ENCODE measurements around the gene RNF4.
"Not testable (repeated sequence)": the region's sequence is repeated elsewhere in the genome, so short reads cannot be mapped to it uniquely, and the experiment has no call there.

The RNF4 gene

GRCh38 chr4:2465032-2465431 is 3.9 kb upstream of the RNF4 start:
- Histone ChIP-seq H2AK5ac (ENCODE audit: low read length) (no peak overlapping the region), H3K14ac (ENCODE audit: low read length) (no peak overlapping the region), H3K4me1 (ENCODE audit: control insufficient read depth in 1 of 2, insufficient read depth in 2 of 2, low read length in 2 of 2) (peaks cover 8 to 14% of the 10 kb centered on the region in 2 experiments), H3K4ac (ENCODE audit: low read depth, low read length) (no peak overlapping the region), H3K4me3 (ENCODE audit: low read depth, low read length) (no peak overlapping the region), H2BK5ac (ENCODE audit: low read depth, low read length, poor library complexity) (no peak overlapping the region), H3K4me2 (ENCODE audit: low read length) (no peak overlapping the region), H4K91ac (ENCODE audit: low read depth, low read length) (no peak overlapping the region), H2AFZ (ENCODE audit: insufficient read depth, low read length, poor library complexity) (no peak overlapping the region), H3K9ac (ENCODE audit: low read length) (no peak overlapping the region), H3K79me2 (ENCODE audit: control insufficient read depth, insufficient read depth, low read length, poor library complexity) (peaks cover 18% of the 10 kb centered on the region), H4K12ac (ENCODE audit: low read depth, low read length) (no peak overlapping the region), H3K36me3 (ENCODE audit: control insufficient read depth in 1 of 2, insufficient read depth in 2 of 2, low read length in 2 of 2) (peaks cover 0 to 5% of the 10 kb centered on the region in 2 experiments), H2BK120ac (ENCODE audit: insufficient read depth, low read length, poor library complexity) (no peak overlapping the region), H3K18ac (ENCODE audit: low read length) (no peak overlapping the region), H2BK12ac (ENCODE audit: low read length) (no peak overlapping the region), H3K79me1 (ENCODE audit: low read length) (peaks cover 14% of the 10 kb centered on the region), H3K23ac (ENCODE audit: low read length) (no peak overlapping the region), H4K8ac (ENCODE audit: low read depth, low read length) (no peak overlapping the region), H3K9me3 (ENCODE audit: insufficient read depth, low read depth, low read length) (no peaks in the 10 kb centered on the region), H3K27ac (ENCODE audit: low read depth, low read length) (no peak overlapping the region), H3K27me3 (ENCODE audit: insufficient read depth, low read length) (peaks cover 3% of the 10 kb centered on the region)
- DNase-seq, result no peak
- no CpG with 5 or more reads among the region's 6 CpGs for WGBS (ENCODE audit: extremely low coverage, insufficient coverage, insufficient read length)

- H3K4ac ChIP-seq (ENCODE audit: low read depth, low read length); H3K9ac ChIP-seq (ENCODE audit: low read length); H3K23ac ChIP-seq (ENCODE audit: low read length); H4K12ac ChIP-seq (ENCODE audit: low read depth, low read length); DNase-seq; H2BK5ac ChIP-seq (ENCODE audit: low read depth, low read length, poor library complexity); H2BK12ac ChIP-seq (ENCODE audit: low read length); H3K36me3 ChIP-seq (ENCODE audit: control insufficient read depth in 1 of 2, insufficient read depth in 2 of 2, low read length in 2 of 2); H3K18ac ChIP-seq (ENCODE audit: low read length); H4K8ac ChIP-seq (ENCODE audit: low read depth, low read length); H2BK120ac ChIP-seq (ENCODE audit: insufficient read depth, low read length, poor library complexity); H2AFZ ChIP-seq (ENCODE audit: insufficient read depth, low read length, poor library complexity); H4K91ac ChIP-seq (ENCODE audit: low read depth, low read length); H3K14ac ChIP-seq (ENCODE audit: low read length); H3K27ac ChIP-seq (ENCODE audit: low read depth, low read length); H3K27me3 ChIP-seq (ENCODE audit: insufficient read depth, low read length); H3K4me2 ChIP-seq (ENCODE audit: low read length); H3K9me3 ChIP-seq (ENCODE audit: insufficient read depth, low read depth, low read length); H2AK5ac ChIP-seq (ENCODE audit: low read length); H3K4me3 ChIP-seq (ENCODE audit: low read depth, low read length): not testable (repeated sequence)
- Histone ChIP-seq H3K79me2 (ENCODE audit: control insufficient read depth, insufficient read depth, low read length, poor library complexity) (peaks cover 19% of the 10 kb centered on the region), H3K79me1 (ENCODE audit: low read length) (peaks cover 14% of the 10 kb centered on the region), H3K4me1 (ENCODE audit: control insufficient read depth in 1 of 2, insufficient read depth in 2 of 2, low read length in 2 of 2) (peaks cover 8 to 15% of the 10 kb centered on the region in 2 experiments)
Observed at GRCh38 chr4:2465544-2465943, 3.4 kb upstream of the RNF4 start.

- H2BK5ac ChIP-seq (ENCODE audit: low read depth, low read length, poor library complexity), result peak overlapping the region; percentile 82
- peak overlapping the region; percentile 93 for H3K9ac ChIP-seq (ENCODE audit: low read length)
- H4K8ac ChIP-seq (ENCODE audit: low read depth, low read length), result peak overlapping the region; percentile 88
- no CpG with 5 or more reads among the region's 78 CpGs for WGBS (ENCODE audit: extremely low coverage, insufficient coverage, insufficient read length)
- no peaks in the 10 kb centered on the region for H3K27me3 ChIP-seq (ENCODE audit: insufficient read depth, low read length)
- H2AFZ ChIP-seq (ENCODE audit: insufficient read depth, low read length, poor library complexity), result peak overlapping the region; percentile 56
- peak; percentile 11 to 39 for DNase-seq
- no peak overlapping the region for H3K23ac ChIP-seq (ENCODE audit: low read length)
- H3K9me3 ChIP-seq (ENCODE audit: insufficient read depth, low read depth, low read length), result no peaks in the 10 kb centered on the region
- H4K12ac ChIP-seq (ENCODE audit: low read depth, low read length), result peak overlapping the region; percentile 93
- peak overlapping the region; percentile 99 for H3K4ac ChIP-seq (ENCODE audit: low read depth, low read length)
- peak overlapping the region; percentile 82 for H3K4me2 ChIP-seq (ENCODE audit: low read length)
- H2BK120ac ChIP-seq (ENCODE audit: insufficient read depth, low read length, poor library complexity), result peak overlapping the region; percentile 45
- H3K36me3 ChIP-seq (ENCODE audit: control insufficient read depth in 1 of 2, insufficient read depth in 2 of 2, low read length in 2 of 2), result peaks cover 14 to 16% of the 10 kb centered on the region in 2 experiments
- H3K14ac ChIP-seq (ENCODE audit: low read length), result peak overlapping the region; percentile 85
- H3K79me1 ChIP-seq (ENCODE audit: low read length), result peaks cover 14% of the 10 kb centered on the region
- peak overlapping the region; percentile 84 for H4K91ac ChIP-seq (ENCODE audit: low read depth, low read length)
- H3K4me3 ChIP-seq (ENCODE audit: low read depth, low read length), result peak overlapping the region; percentile 90
- peaks cover 5 to 10% of the 10 kb centered on the region in 2 experiments for H3K4me1 ChIP-seq (ENCODE audit: control insufficient read depth in 1 of 2, insufficient read depth in 2 of 2, low read length in 2 of 2)
- H2BK12ac ChIP-seq (ENCODE audit: low read length), result no peak overlapping the region
- peak overlapping the region; percentile 86 for H2AK5ac ChIP-seq (ENCODE audit: low read length)
- peak overlapping the region; percentile 60 for H3K27ac ChIP-seq (ENCODE audit: low read depth, low read length)
- peak overlapping the region; percentile 65 for H3K18ac ChIP-seq (ENCODE audit: low read length)
- H3K79me2 ChIP-seq (ENCODE audit: control insufficient read depth, insufficient read depth, low read length, poor library complexity), result peaks cover 28% of the 10 kb centered on the region
Observed at GRCh38 chr4:2469192-2469984, 482 bp downstream of the RNF4 start.

- Histone ChIP-seq H2AFZ (ENCODE audit: insufficient read depth, low read length, poor library complexity) (no peak overlapping the region), H3K9ac (ENCODE audit: low read length) (no peak overlapping the region), H2AK5ac (ENCODE audit: low read length) (no peak overlapping the region), H3K23ac (ENCODE audit: low read length) (no peak overlapping the region), H4K8ac (ENCODE audit: low read depth, low read length) (no peak overlapping the region), H3K14ac (ENCODE audit: low read length) (no peak overlapping the region), H3K18ac (ENCODE audit: low read length) (no peak overlapping the region), H3K9me3 (ENCODE audit: insufficient read depth, low read depth, low read length) (no peaks in the 10 kb centered on the region), H3K4me3 (ENCODE audit: low read depth, low read length) (no peak overlapping the region), H3K4me1 (ENCODE audit: control insufficient read depth in 1 of 2, insufficient read depth in 2 of 2, low read length in 2 of 2) (peaks cover 5 to 10% of the 10 kb centered on the region in 2 experiments), H4K91ac (ENCODE audit: low read depth, low read length) (no peak overlapping the region), H3K79me2 (ENCODE audit: control insufficient read depth, insufficient read depth, low read length, poor library complexity) (peaks cover 31% of the 10 kb centered on the region), H3K4ac (ENCODE audit: low read depth, low read length) (peak overlapping the region; percentile 90), H2BK120ac (ENCODE audit: insufficient read depth, low read length, poor library complexity) (no peak overlapping the region), H2BK5ac (ENCODE audit: low read depth, low read length, poor library complexity) (no peak overlapping the region), H3K4me2 (ENCODE audit: low read length) (peak overlapping the region; percentile 6), H3K79me1 (ENCODE audit: low read length) (peaks cover 14% of the 10 kb centered on the region), H3K27me3 (ENCODE audit: insufficient read depth, low read length) (no peaks in the 10 kb centered on the region), H4K12ac (ENCODE audit: low read depth, low read length) (no peak overlapping the region), H3K36me3 (ENCODE audit: control insufficient read depth in 1 of 2, insufficient read depth in 2 of 2, low read length in 2 of 2) (peaks cover 14 to 16% of the 10 kb centered on the region in 2 experiments), H2BK12ac (ENCODE audit: low read length) (no peak overlapping the region), H3K27ac (ENCODE audit: low read depth, low read length) (no peak overlapping the region)
- no CpG with 5 or more reads among the region's 7 CpGs for WGBS (ENCODE audit: extremely low coverage, insufficient coverage, insufficient read length)
- no peak for DNase-seq
Observed at GRCh38 chr4:2470791-2471190, 1.9 kb downstream of the RNF4 start.
